ENCODE results near the gene IFFO2.

The IFFO2 gene

GRCh38 chr1:18956193-18957135 is at the start of gene IFFO2:
TSS of gene IFFO2 (minus strand) at chr1:18956676. CDS start at chr1:18956332, 344 bp downstream.
- DNase-seq (ENCODE audit: extremely low spot score), result peak; percentile 100
- POLR2A ChIA-PET, result interaction anchor here (0.6 to 1.4 kb wide), 4 partner anchors 9 to 71 kb away, joined by 3 to 4 read pairs (median 3); partner anchors contain the start of gene ALDH4A1
- CTCF ChIA-PET, result interaction anchor here (1.0 to 2.4 kb wide), 7 partner anchors 10 to 54 kb away, joined by 4 to 8 read pairs (median 6); partner anchors contain the start of gene ALDH4A1
- no peak for TF ChIP-seq CTCF (IDR thresholded peaks at IDR 0.05; ENCODE audit: control extremely low read depth, extremely low read depth, low read depth, missing control alignments)

- ChIA-PET POLR2A (no interaction called here), CTCF (no interaction called here)
- TF ChIP-seq CTCF (IDR thresholded peaks at IDR 0.05; ENCODE audit: control extremely low read depth, extremely low read depth, low read depth, missing control alignments), result no peak
These were observed 49.5 kb upstream of the IFFO2 start for GRCh38 chr1:19006000-19006399.

GRCh38 chr1:19003371-19004290 is 47.2 kb upstream of the IFFO2 start:
- POLR2A ChIA-PET, result no interaction called here

More at GRCh38 chr1:19006000-19006399, 49.5 kb upstream of the IFFO2 start:
- DNase-seq (ENCODE audit: extremely low spot score), result no peak

GRCh38 chr1:19000065-19000464 is 43.6 kb upstream of the IFFO2 start:
- no peak for DNase-seq (ENCODE audit: extremely low spot score)
- POLR2A ChIA-PET, result no interaction called here

More at GRCh38 chr1:19003371-19004290, 47.2 kb upstream of the IFFO2 start:
- no peak for TF ChIP-seq CTCF (IDR thresholded peaks at IDR 0.05; ENCODE audit: control extremely low read depth, extremely low read depth, low read depth, missing control alignments)
- no peak for DNase-seq (ENCODE audit: extremely low spot score)
- CTCF ChIA-PET, result no interaction called here

GRCh38 chr1:18999359-18999758 is 42.9 kb upstream of the IFFO2 start:
- no peak for TF ChIP-seq CTCF (IDR thresholded peaks at IDR 0.05; ENCODE audit: control extremely low read depth, extremely low read depth, low read depth, missing control alignments)

More at GRCh38 chr1:19000065-19000464, 43.6 kb upstream of the IFFO2 start:
- CTCF ChIA-PET, result interaction anchor here (1.2 kb wide), 1 partner anchor 12 kb away, joined by 3 read pairs; no protein-coding TSS in a partner anchor
- no peak for TF ChIP-seq CTCF (IDR thresholded peaks at IDR 0.05; ENCODE audit: control extremely low read depth, extremely low read depth, low read depth, missing control alignments)

More at GRCh38 chr1:18999359-18999758, 42.9 kb upstream of the IFFO2 start:
- ChIA-PET CTCF (interaction anchor here (1.6 kb wide), 1 partner anchor 34 kb away, joined by 4 read pairs; no protein-coding TSS in a partner anchor), POLR2A (no interaction called here)
- DNase-seq (ENCODE audit: extremely low spot score), result no peak

Data from GM10248 (cell line).